NCI-H82 (cell line): Measurements from ENCODE around the gene KRTAP1-5.

Experiments used
- DNase-seq: peaks from one replicate; lab custom pipeline; 2025; lab: John Stamatoyannopoulos, UW

KRTAP1-5 gene

DNA sequence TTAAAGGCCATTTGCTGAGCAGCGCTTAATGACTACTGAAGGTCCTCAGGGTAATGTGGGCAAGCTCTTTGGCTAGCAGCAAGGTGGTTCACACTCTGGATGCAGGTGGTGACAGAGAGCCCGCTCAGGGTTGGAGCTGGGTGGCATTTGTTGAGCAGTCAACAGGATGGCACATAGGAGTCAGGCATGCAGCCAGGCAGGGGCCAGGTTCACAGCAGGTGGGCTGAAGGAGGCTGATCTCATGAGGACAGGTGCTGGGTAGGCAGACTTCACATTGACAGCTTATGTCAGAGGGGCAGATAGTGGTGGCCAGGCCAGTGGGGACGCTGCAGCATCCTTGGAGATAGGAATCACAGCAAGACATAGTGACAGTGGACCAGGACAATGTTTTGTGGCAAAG, 22.6 kb downstream of the KRTAP1-5 start:
- no peak for DNase-seq

DNA sequence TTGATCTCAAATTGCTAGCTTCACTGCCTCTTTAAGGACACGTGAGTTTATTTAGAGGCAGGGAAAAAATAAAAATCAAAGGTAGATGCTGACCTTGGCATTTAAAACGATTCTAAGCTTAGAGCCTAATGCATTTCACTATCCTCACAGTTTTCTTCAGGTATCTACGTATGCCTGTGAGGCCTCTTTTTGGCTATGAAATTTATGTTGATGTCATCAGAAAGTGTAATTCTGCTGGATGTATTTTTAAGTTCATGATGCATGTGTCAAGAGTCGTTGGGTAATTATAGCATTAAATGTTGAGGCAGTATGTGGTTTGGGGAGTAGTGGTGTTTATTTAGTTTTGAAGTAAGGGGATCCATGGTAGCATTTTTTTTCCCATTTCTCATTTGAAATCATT, 23.1 kb downstream of the KRTAP1-5 start:
- DNase-seq: no peak

DNA sequence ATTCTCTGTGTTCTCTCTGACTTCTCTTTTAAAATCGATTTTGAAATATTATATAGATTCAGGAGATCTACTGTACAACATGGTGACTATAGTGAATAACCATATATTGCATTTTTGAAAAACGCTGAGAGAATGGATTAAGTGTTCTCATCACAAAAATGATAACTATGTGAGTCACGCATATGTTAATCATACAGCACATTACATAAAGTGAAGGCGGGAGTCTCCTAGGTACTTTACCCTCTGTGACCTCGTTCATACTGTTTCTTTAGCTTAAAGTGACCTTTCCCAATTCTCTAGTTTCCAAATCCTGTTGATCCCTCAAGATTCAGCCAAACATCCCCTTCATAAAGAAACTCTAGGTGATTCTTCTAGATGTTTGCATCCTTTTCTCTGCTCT, 24.2 kb downstream of the KRTAP1-5 start:
- DNase-seq: no peak

DNA sequence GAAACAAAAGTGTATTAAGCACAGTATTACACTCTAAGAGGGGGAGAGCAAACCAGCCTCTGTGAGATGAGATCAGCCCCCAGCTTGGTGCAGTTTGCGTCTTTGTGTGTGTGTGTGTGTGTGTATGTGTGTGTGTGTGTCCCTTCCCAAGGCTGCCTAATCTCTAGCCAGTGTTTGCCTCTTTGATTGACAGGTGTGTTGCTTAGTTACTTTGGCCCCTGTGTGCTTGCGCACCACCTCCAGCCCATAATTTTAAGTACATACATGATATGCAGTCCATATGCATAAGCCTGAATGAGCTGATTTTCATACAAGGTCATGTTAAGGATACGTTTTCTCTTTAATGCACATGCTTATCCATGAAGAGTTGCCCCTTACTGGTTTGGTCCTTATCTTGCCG, 25.2 kb downstream of the KRTAP1-5 start:
- no peak for DNase-seq

DNA sequence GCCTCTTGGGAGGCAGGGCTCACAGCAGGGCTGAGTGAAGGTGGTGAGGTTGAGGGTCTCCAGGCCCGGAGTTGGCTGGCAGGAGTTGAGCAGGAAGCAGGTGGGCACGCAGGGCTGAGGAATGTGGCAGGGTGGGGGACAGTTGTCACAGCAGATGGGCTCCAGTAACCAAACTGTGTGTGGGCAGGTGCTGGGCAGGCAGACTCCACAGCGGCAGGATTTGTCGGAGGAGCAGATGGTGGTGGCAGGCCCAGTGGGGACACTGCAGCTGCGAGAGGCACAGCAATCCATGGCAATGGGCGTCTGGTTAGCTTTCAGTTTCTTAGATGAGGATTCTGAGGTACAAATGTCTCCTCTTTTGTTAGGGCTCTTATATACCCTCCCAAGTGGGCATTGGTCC, 27.4 kb downstream of the KRTAP1-5 start, which contains the start of gene KRTAP3-2:
TSS of gene KRTAP3-2 (minus strand) at position 344 of the 400 bp plus-strand sequence. CDS start at position 291, 53 bp downstream.
- peak; percentile 5 for DNase-seq

DNA sequence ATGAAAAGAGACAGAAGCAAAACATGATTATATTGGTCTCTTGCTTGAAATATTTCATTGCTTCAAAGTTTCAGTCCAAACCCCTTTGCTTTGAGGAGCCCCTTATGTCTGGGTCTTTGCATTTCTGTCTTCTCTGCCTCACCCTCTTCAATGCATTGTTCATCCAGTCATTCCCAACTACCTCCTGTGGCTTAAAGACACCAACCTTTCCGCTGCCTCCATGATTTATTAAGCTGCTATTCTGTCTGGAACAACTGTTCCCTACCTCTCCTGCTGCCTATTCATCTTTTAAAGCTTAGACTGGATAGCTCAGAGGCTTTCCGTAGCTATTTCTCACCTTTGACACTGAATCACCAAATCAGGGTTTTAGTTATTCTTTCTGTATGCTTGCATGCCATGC, 29.6 kb downstream of the KRTAP1-5 start:
- DNase-seq: no peak

DNA sequence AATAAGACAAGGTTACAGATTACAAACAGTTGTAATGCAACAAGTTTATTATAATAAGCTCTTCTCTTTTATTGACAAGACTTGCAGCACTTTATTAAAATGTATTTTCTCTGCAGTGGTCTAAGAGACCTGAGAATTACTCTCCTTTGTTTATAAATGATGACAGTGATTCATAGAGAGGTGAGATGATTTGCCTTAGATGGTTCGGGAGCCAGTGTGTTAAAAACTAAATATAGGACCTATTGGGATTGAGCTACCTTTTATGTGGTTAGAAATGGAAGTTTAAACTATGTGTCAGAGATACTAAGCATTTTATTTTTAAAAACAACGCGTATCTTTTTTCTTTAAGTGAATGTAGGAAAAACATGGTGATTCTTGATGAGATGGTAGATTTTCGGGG, 30.2 kb downstream of the KRTAP1-5 start:
- DNase-seq: no peak

DNA sequence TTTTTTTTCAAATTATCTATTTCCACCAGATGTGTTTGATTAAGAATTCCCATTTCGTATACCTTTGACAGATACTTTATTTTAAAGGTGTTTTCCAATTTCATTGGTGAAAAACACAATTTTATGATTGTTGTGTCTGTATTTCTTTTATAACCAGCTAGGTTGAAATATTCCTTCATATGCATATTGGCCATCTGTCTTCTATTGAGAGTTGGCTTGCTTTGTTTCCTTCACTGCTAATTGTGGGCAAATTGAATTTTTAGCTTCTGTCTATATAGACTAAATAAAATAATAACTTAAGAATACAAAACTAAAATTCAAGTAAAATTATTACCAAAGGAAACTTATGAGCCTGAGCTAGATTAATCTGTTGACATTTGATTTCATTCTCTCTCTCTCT, 31.9 kb downstream of the KRTAP1-5 start:
- no peak for DNase-seq

DNA sequence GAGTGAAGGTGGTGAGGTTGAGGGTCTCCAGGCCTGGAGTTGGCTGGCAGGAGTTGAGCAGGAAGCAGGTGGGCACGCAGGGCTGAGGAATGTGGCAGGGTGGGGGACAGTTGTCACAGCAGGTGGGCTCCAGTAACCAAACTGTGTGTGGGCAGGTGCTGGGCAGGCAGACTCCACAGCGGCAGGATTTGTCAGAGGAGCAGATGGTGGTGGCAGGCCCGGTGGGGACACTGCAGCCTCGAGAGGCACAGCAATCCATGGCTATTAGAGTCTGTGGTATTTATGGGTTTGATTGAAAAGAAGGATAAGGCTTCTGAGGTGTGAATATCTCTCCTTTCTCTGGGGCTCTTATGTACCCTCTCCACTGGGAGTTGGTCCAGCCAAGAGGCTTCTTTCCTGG, 33.2 kb downstream of the KRTAP1-5 start, which contains the start of gene KRTAP3-3:
TSS of gene KRTAP3-3 (minus strand) at position 326 of the 400 bp plus-strand sequence. CDS start at position 259, 67 bp downstream.
- DNase-seq: peak; percentile 14

DNA sequence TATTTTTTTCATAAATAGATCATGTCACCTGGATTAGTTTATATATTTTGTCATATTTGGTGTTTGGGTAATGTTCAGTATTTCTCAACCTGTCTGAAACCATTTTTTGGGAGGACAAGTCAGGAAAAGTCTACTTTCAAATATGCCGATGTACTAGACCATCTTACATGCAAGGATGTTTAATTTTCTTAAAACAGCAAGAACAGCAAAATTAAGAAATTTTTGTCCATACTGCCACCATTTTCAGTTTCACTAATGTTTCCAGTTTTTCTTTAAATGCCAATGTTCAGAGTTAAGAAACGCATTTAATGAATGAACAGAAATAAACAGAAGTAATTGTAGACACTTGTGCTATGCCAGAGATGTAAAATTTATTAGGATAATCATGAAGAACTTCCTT, 33.9 kb downstream of the KRTAP1-5 start:
- no peak for DNase-seq

DNA sequence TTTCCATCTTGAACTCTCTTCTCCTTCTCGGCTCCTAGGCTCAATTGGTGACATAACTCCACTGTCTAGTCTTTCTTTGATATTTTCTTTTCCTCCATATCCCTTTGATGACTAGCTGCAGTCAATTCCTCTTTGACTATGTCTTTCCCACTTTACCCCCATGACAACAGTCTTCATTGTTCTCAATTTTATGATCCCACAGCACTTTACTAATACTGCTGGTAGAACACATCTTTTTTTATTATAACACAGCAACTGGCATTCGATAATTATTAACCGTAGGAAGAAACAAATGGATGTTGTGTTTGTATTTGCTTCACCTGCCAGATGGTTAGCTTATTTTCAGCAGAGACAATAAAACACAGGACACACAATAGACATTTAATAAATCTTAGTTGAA, 34.3 kb downstream of the KRTAP1-5 start:
- no peak for DNase-seq

DNA sequence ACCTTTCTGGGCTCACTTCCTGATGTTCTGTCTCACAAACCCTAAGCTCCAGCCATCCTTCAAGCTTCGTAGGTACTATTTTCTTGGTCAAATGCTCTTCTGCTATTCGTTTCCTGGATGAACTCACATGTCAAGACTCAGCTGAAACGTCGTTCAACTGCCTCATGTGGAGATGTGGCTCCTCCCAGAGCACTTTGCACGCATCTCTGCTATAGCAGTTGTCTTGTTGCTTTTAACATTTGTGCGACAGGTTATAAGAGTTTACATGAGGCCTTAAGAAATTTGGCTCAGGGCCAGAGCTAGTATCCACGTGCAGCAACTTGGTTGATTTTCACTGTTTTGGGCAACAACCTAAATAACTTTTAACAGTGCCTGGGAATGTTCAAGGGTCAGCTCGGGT, 40.1 kb downstream of the KRTAP1-5 start:
- no peak for DNase-seq

DNA sequence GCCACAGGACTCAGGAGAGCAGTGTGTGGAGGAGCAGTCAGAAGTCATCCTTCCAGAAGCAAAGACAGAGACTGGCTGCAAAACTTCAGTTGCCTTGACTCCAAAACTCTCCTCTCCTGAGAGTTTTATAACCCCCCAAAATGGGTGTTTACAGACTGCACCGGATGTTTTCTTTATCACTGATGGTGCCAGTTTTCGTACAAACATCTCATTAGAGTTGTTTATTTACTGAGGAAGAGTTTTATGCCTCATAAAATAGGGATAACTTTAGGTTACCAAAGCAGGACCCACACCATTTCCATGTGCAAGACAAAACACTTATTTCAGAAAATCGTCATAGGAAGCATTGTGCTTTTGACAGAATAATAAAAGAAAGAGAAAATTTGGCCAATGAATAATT, 42.8 kb downstream of the KRTAP1-5 start, which contains the start of gene KRT40:
TSS of gene KRT40 (minus strand) at position 101 of the 400 bp plus-strand sequence. CDS start at position 48, 53 bp downstream.
- DNase-seq: no peak

DNA sequence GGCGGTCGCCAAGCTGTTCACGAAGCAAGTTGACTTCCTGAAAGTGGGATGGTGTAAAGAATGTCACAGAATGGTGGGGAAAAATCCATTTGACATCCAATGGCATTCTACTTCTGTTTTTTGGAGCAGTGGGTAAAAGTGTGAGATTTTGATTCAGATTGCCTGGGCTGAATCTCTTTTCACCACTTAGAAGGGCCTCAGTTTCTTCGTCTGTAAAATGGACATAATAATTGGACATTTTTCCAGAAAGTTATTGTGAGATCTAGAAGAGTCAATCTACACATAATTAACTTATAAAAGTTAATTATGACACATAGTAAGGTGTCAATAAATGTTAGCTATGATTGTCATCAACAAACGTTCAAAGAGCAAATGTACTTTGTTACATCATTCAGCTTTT, 45.9 kb downstream of the KRTAP1-5 start:
- DNase-seq: no peak

DNA sequence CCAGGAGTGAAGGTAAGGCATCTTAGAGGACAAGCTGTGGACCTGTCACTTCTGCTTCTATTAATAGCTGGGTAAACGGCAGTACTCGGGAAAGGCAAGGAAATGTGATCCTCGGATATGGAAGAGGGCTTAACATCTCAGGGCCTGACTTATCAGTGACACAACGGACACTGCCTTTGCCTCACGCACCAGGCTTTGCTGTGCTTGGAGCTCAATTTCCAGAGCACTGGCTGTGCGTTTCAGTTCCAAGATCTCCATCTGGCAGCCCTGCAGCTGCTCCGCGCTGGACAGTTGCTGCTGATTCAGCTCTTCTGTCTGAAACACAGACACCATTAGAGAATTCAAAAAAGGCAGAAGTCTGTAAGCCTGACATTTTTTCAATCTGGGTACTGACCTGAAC, 46.4 kb downstream of the KRTAP1-5 start:
- no peak for DNase-seq

DNA sequence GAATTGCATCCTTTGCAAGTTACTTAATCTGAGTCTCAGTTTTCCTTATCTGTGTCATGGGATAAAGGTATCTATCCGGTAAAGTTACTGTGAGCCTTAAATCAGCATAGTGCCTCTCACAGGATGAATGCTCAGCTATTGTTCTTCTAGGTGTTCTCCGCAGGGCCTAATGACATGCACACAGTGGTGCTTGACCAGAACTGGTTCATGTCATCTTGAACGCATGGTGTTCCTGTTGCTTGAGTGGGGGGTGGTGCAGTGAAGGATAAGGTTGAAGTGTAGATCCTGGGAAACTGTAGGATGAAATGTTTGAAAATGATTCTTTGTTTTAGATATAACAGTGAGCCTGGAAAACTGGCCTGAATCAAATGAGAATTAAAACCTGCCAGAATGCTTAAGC, 46.9 kb downstream of the KRTAP1-5 start:
- no peak for DNase-seq

DNA sequence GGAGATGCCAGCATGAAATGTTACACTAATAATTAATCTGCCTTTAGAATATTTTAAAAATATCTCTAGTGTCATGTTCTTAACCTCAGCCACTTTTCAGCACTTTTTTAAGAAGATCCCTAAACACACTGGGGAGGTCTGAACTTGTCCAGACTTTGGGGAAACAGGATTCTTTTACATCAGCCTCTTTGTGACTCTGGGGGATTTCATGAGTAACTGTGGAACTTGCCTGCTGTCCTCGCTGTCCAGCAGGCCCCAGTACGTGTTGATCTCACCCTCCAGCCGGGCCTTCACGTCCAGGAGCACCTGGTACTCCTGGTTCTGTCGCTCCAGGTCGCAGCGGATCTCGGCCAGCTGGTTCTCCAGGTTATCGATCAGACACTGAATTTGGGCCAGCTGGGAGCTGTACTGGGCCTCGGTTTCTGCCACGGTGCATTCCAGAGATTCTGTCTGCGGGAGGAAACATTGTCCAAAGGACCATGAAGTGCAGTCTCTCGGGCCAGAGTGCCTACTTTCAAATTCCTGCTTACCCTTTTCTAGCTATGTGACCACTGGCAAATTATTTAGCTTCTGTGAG, 48.3 kb downstream of the KRTAP1-5 start:
- no peak for DNase-seq
